SK-N-SH (cell line): ENCODE results near the gene GAB4.

Experiments used
- EP300 ChIP-seq, 2 experiments: IDR thresholded peaks; 2 replicates each; pipeline versions ENCODE4 v1.4.0 to v1.6.1; 2012; ENCODE audit warnings: borderline replicate concordance in 1 of 2, low read depth in 1 of 2, low read length in 1 of 2
- FOXJ3 ChIP-seq: sonication (generic); formaldehyde crosslinking; IDR thresholded peaks from 2 replicates; pipeline ENCODE4 v1.5.1; 2020; ENCODE audit warnings: mild to moderate bottlenecking, missing genetic modification reagents
- GABPA ChIP-seq: IDR thresholded peaks from 2 replicates; pipeline ENCODE4 v1.4.0; 2012; ENCODE audit warnings: low read depth, mild to moderate bottlenecking
- IRF3 ChIP-seq: fragments of 150-350 bp; IDR thresholded peaks from 2 replicates; pipeline ENCODE4 v1.6.1; 2016; ENCODE audit warnings: mild to moderate bottlenecking, low read depth, low read length
- JUND ChIP-seq: IDR thresholded peaks from 2 replicates; pipeline ENCODE4 v1.4.0; 2012
- MAX ChIP-seq: IDR thresholded peaks from 2 replicates; pipeline ENCODE4 v1.4.0; 2012; ENCODE audit warnings: low read depth
- NFIC ChIP-seq: IDR thresholded peaks from 2 replicates; pipeline ENCODE4 v1.4.0; 2012; ENCODE audit warnings: borderline replicate concordance
- PBX3 ChIP-seq: IDR thresholded peaks from 2 replicates; pipeline ENCODE4; 2012
- POLR2AphosphoS5 ChIP-seq: IDR thresholded peaks from 2 replicates; pipeline ENCODE4 v1.6.1; 2012; ENCODE audit warnings: low read depth, low read length
- REST ChIP-seq: IDR thresholded peaks from 2 replicates; pipeline ENCODE4 v1.6.1; 2012; ENCODE audit warnings: mild to moderate bottlenecking, low read depth, low read length, moderate library complexity
- RFX5 ChIP-seq: IDR thresholded peaks from 2 replicates; pipeline ENCODE4 v1.6.1; 2012; ENCODE audit warnings: mild to moderate bottlenecking, improper control_type of control experiment, low read length
- RXRA ChIP-seq: IDR thresholded peaks from 2 replicates; pipeline ENCODE4 v1.4.0; 2012; ENCODE audit warnings: low read depth, mild to moderate bottlenecking, borderline replicate concordance
- TF ChIP-seq, protein P1 (sequence below): fragments of 150-350 bp; IDR thresholded peaks from 2 replicates; pipeline ENCODE4 v1.6.1; 2017; ENCODE audit warnings: antibody characterized with exemption, low read length, low read depth, borderline replicate concordance
- TF ChIP-seq, protein P2 (sequence below): fragments of 200-600 bp; sonication (generic); IDR thresholded peaks from 2 replicates; pipeline ENCODE4 v1.6.1; 2017; ENCODE audit warnings: antibody characterized with exemption, mild to moderate bottlenecking, moderate library complexity

- TF ChIP-seq RFX5, result no peak
- no peak for TF ChIP-seq MAX
- no peak for TF ChIP-seq REST
- TF ChIP-seq, protein P1, sequence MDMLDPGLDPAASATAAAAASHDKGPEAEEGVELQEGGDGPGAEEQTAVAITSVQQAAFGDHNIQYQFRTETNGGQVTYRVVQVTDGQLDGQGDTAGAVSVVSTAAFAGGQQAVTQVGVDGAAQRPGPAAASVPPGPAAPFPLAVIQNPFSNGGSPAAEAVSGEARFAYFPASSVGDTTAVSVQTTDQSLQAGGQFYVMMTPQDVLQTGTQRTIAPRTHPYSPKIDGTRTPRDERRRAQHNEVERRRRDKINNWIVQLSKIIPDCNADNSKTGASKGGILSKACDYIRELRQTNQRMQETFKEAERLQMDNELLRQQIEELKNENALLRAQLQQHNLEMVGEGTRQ, result no peak
- TF ChIP-seq POLR2AphosphoS5, result no peak
- TF ChIP-seq, protein P2, sequence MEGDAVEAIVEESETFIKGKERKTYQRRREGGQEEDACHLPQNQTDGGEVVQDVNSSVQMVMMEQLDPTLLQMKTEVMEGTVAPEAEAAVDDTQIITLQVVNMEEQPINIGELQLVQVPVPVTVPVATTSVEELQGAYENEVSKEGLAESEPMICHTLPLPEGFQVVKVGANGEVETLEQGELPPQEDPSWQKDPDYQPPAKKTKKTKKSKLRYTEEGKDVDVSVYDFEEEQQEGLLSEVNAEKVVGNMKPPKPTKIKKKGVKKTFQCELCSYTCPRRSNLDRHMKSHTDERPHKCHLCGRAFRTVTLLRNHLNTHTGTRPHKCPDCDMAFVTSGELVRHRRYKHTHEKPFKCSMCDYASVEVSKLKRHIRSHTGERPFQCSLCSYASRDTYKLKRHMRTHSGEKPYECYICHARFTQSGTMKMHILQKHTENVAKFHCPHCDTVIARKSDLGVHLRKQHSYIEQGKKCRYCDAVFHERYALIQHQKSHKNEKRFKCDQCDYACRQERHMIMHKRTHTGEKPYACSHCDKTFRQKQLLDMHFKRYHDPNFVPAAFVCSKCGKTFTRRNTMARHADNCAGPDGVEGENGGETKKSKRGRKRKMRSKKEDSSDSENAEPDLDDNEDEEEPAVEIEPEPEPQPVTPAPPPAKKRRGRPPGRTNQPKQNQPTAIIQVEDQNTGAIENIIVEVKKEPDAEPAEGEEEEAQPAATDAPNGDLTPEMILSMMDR, result no peak
- no peak for TF ChIP-seq EP300 (IDR thresholded peaks at IDR 0.05; ENCODE audit: borderline replicate concordance in 1 of 2, low read depth in 1 of 2, low read length in 1 of 2)
- TF ChIP-seq RXRA, result no peak
- TF ChIP-seq JUND, result no peak
- TF ChIP-seq PBX3, result no peak
- TF ChIP-seq FOXJ3 (CRISPR knock-in tag), result no peak
- no peak for TF ChIP-seq IRF3
- no peak for TF ChIP-seq GABPA
- no peak for TF ChIP-seq NFIC
These were observed 74.4 kb downstream of the GAB4 start for GRCh38 chr22:16933291-16934282.
